GM23338 (cell line): ENCODE results near the gene CCDC57.

Experiments
- CREB1 ChIP-seq: fragments of 250-450 bp; sonication (Bioruptor Pico); IDR thresholded peaks from 2 replicates; pipeline ENCODE4 v1.5.0; 2020; ENCODE audit warnings: low read depth, mild to moderate bottlenecking, moderate library complexity
- CTCF ChIP-seq, 2 experiments: fragments of 200-600 bp in 1 of 2; sonication (generic) in 1 of 2; conservative IDR thresholded peaks; 2 replicates each; pipeline versions ENCODE4 v1.5.1 to v1.6.1; 2016 to 2017; ENCODE audit warnings: antibody characterized with exemption in 2 of 2, low read depth in 2 of 2, mild to moderate bottlenecking in 2 of 2, moderate library complexity in 1 of 2
- ETS1 ChIP-seq: IDR thresholded peaks from 2 replicates; pipeline ENCODE4 v1.6.1; 2016; ENCODE audit warnings: antibody characterized with exemption
- EZH2 ChIP-seq: fragments of 200-600 bp; sonication (generic); IDR thresholded peaks from one replicate; pipeline ENCODE4 v1.8.0; 2017; ENCODE audit warnings: antibody characterized with exemption, mild to moderate bottlenecking, low read depth; ENCODE audit not compliant: unreplicated experiment
- EZH2phosphoT487 ChIP-seq: fragments of 200-600 bp; sonication (generic); IDR thresholded peaks from one replicate; pipeline ENCODE4 v1.8.1; 2018; ENCODE audit warnings: antibody characterized with exemption; ENCODE audit not compliant: unreplicated experiment
- JUNB ChIP-seq: IDR thresholded peaks from one replicate; pipeline ENCODE4 v1.6.1; 2016; ENCODE audit warnings: antibody characterized with exemption; ENCODE audit not compliant: unreplicated experiment
- NANOG ChIP-seq: IDR thresholded peaks from 2 replicates; pipeline ENCODE4 v1.6.1; 2016; ENCODE audit warnings: antibody characterized with exemption, borderline replicate concordance
- POLR2AphosphoS5 ChIP-seq: IDR thresholded peaks from 2 replicates; pipeline ENCODE4 v1.6.1; 2016; ENCODE audit warnings: antibody characterized with exemption, low read depth
- REST ChIP-seq: IDR thresholded peaks from one replicate; pipeline ENCODE4 v1.6.1; 2018; ENCODE audit warnings: antibody characterized with exemption; ENCODE audit not compliant: unreplicated experiment
- STAT1 ChIP-seq: IDR thresholded peaks from one replicate; pipeline ENCODE4 v1.6.1; 2016; ENCODE audit warnings: antibody characterized with exemption; ENCODE audit not compliant: unreplicated experiment
- ZNF114 ChIP-seq: fragments of 250-450 bp; sonication (Bioruptor Pico); IDR thresholded peaks from 2 replicates; pipeline ENCODE4 v1.5.0; 2020; ENCODE audit warnings: mild to moderate bottlenecking, moderate library complexity
- ZNF331 ChIP-seq: fragments of 250-450 bp; sonication (Bioruptor Pico); IDR thresholded peaks from 2 replicates; pipeline ENCODE4 v1.5.0; 2020; ENCODE audit warnings: low read depth, mild to moderate bottlenecking, moderate library complexity
- ZNF462 ChIP-seq: fragments of 250-450 bp; sonication (Bioruptor Pico); IDR thresholded peaks from 2 replicates; pipeline ENCODE4 v1.5.0; 2020; ENCODE audit warnings: mild to moderate bottlenecking, moderate library complexity

- TF ChIP-seq CTCF (conservative IDR thresholded peaks at IDR 0.05; ENCODE audit: low read depth in 2 of 2) (no peak), REST (no peak), JUNB (no peak), STAT1 (no peak), POLR2AphosphoS5 (no peak), EZH2phosphoT487 (no peak), EZH2 (no peak), NANOG (no peak), ETS1 (no peak), CREB1 (no peak), ZNF462 (CRISPR knock-in tag) (no peak), ZNF114 (CRISPR knock-in tag) (no peak), ZNF331 (CRISPR knock-in tag) (no peak)
Observed at GRCh38 chr17:82148997-82149396, 63.6 kb downstream of the CCDC57 start.
